Activated CD4-positive, alpha-beta T cell treated with anti-CD3 and anti-CD28 coated beads for 4 hours (primary cell): ENCODE results near the gene KCTD3.

Source experiments
- DNase-seq, 2 donors: peaks; one replicate each; pipeline ENCODE4 v3.0.0-alpha.2; 2020

The KCTD3 gene

GRCh38 chr1:215606564-215607168 lies 39.6 kb downstream of the KCTD3 start:
- no peak for DNase-seq

DNA sequence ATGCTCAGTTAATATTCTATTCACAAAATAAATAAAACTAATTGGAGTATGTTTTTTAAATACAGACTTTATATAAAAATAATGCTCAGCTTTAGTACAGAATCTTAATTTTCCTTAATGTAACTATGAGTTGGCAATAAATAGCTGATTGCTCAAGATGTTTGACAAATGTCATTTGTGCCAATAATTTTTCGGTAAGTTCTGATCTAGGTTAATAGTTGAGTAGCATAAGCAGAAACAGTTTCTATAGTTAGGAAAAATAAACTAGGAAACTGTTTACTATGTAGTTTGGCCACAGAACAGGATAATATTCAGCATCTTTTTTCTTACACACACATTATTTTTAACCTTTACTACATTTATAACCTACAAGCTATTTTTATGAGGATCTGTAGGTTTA lies 40.3 kb downstream of the KCTD3 start:
- DNase-seq = no peak

- DNase-seq = no peak
These were observed 41.5 kb downstream of the KCTD3 start for GRCh38 chr1:215608646-215609045.

GRCh38 chr1:215612391-215612790 lies 45.3 kb downstream of the KCTD3 start:
- DNase-seq = no peak

- no peak for DNase-seq
These were observed 50.9 kb downstream of the KCTD3 start for GRCh38 chr1:215617979-215618378.

GRCh38 chr1:215623162-215623561 lies 56.1 kb downstream of the KCTD3 start:
- DNase-seq = no peak

GRCh38 chr1:215625949-215626348 lies 58.8 kb downstream of the KCTD3 start:
- no peak for DNase-seq

DNA sequence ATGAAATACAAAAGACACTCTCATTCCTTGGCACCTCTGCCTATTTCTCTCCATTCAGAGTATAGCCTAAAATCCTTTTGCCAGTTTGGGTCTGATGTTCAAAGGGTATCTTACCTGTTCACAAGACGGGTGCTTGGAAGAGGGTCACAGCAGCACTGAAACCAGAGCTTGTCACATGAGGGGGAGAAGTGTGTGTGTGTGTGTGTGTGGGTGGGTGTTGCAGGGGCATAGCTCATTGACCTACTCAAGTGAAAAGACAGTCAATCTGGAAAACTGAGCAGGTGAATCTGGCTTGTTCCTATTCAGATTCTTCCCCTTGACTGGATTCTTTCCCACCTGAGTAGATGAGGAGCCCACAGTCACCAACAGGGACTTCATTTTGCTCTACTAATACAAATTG lies 63.9 kb downstream of the KCTD3 start:
- no peak for DNase-seq

GRCh38 chr1:215631489-215631888 lies 64.4 kb downstream of the KCTD3 start:
- DNase-seq = no peak

DNA sequence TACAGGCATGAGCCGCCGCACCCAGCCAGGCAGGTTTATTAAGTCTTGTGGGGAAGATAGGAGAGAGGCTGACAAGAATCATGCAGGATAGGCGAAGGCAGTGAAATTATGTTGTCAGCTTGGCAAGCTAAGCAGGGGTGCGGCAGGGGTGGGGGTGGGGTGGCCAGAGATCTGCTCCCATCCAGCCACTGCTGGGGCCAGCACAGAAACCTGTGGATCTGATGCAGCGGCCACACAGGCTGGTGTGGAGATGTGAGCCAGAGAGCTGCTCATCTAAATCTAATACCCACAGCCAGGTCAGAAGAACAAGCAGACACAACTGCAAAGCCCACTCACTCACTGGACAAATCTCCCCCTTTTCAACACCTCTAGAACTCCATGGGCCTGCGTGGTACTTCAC lies 68.7 kb downstream of the KCTD3 start:
- DNase-seq = no peak

DNA sequence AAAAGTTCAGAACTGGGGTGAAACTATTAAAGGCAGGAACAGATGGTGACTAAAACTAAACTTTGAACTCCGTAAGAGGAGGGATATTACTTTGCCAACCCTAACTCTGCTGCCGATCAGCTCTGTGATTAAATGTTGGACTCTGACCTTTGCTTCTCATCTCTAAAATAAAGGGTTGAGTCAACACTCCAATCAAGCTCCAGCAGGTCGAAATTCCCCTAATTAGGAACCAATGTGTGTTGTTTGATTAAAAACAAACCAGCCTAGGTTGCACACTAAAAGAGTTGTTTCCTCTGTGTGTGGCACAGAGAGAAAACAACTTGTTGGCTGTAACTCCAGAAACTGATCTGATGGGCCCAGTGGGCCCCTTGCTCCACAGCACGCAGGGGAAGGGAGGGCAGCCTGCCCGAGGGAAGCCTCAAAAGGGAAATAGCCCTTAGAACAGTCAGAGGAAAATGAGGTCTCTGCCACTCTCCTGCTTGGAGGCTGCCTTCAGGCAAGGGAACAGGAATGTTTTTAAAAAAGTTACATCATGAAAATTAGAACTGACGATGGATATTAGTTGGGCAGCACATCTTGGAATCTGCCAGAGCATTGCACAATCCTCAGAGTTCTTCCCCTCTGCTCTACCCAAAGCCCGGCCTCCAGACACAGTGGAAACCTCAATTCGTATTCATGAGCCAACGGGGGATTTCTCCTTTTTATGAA lies 69.3 kb downstream of the KCTD3 start:
- no peak for DNase-seq

DNA sequence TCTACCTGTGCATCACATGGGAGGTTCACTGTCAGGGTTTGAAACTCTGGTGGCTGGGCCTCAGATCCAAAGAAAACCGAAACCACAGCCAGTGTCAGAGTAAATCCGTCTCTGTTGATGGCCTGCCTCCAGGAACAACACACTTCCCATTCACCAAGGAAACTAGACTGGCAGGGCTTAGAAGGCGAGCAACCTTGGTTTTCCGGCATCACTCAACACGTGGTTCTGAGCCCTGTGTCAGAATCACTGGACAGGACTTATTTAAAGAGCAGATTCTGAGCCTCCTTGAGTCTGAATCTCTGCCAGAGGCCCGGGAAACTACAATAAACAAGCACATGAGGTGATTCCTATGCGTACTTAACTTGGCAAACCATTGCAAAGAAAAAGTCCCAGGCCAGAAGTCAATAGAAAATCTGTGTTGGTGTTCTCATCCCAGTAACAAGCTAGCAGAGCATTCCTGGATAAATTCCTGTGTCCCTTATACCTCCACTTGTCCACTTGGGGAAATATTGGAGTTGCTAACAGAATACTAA lies 70.0 kb downstream of the KCTD3 start:
- DNase-seq = no peak

- DNase-seq = no peak
These were observed 73.5 kb downstream of the KCTD3 start for GRCh38 chr1:215640429-215641148.

GRCh38 chr1:215643592-215644321 lies 76.7 kb downstream of the KCTD3 start:
- DNase-seq = no peak

- DNase-seq = no peak
These were observed 78.1 kb downstream of the KCTD3 start for GRCh38 chr1:215645182-215645581.

DNA sequence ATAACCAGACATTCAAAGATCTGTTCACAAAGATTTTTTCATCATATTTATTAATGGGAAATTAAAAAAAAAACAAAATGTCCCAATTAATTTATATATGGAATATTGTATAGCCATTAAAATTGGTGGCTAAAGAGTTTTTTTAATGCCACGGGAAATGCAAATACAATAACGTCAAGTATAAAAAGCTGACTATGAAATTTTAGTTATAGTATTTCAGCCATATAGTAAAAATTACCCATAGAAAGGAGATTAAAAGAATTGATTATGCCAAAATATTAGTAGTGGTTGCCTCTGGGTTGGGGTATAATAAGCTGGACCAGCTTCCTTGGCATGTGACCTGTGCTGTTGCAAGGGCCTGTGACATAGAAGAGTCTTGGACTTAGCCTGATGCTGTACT lies 78.8 kb downstream of the KCTD3 start:
- no peak for DNase-seq

GRCh38 chr1:215647738-215648137 lies 80.6 kb downstream of the KCTD3 start:
- DNase-seq = no peak

GRCh38 chr1:215648957-215649356 lies 81.9 kb downstream of the KCTD3 start:
- DNase-seq = no peak

GRCh38 chr1:215650446-215651149 lies 83.5 kb downstream of the KCTD3 start:
- DNase-seq = no peak

DNA sequence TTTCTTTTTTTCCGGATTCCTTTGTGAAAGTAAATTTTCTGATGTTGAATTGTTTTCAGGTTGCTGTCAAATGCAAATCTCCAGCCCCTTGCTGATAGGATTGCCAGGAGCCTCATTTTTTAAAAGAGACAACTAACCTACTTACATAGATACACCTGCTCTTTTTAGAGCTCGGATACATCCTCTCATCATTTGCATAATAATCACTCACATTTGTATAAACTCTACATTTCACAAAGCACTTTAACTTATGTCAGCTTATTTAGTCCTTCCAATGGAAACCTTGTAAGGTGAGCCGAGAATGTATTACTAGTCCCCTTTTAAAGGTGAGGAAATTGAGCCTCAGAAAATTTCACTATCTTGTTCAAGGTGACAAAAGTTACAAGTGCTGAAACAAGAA lies 84.8 kb downstream of the KCTD3 start:
- no peak for DNase-seq

GRCh38 chr1:215652371-215652770 lies 85.3 kb downstream of the KCTD3 start:
- DNase-seq = no peak

- DNase-seq = no peak
These were observed 89.9 kb downstream of the KCTD3 start for GRCh38 chr1:215657047-215657446.

- DNase-seq = no peak
These were observed 93.2 kb downstream of the KCTD3 start for GRCh38 chr1:215660259-215660658.
